Keratinocyte (primary cell): ENCODE results near the gene SIAE. TPM values are rescaled to one million over a fixed set of nuclear protein-coding genes. Genes with fewer than 3 reads are reported as not detected.

Experiments used
- DNase-seq: peaks from one replicate; pipeline ENCODE4 v3.0.0-alpha.2; 2011; ENCODE audit warnings: low read depth, missing footprints, low spot score
- FAIRE-seq: peaks from 2 replicates; lab custom pipeline; 2011; peaks lifted over from hg19 to GRCh38; lab: Jason Lieb, UNC
- H2AFZ ChIP-seq: 2 replicates; pipeline ENCODE4 v1.6.0; 2012; ENCODE audit warnings: low read length, control low read depth, inconsistent platforms; ENCODE audit not compliant: control insufficient read depth
- H3K27ac ChIP-seq: 2 replicates; pipeline ENCODE4 v1.5.1; 2011; ENCODE audit warnings: low read length; ENCODE audit not compliant: control insufficient read depth, insufficient read depth
- H3K27me3 ChIP-seq: 3 replicates; pipeline ENCODE4 v1.6.0; 2011; ENCODE audit warnings: low read length; ENCODE audit not compliant: control insufficient read depth, insufficient read depth; ENCODE audit errors: extremely low read depth
- H3K36me3 ChIP-seq, 2 experiments: 2 replicates in 1 of 2; 3 replicates in 1 of 2; pipeline ENCODE4 v1.5.1; 2011; ENCODE audit warnings: low read length in 2 of 2, mild to moderate bottlenecking in 1 of 2; ENCODE audit not compliant: control insufficient read depth in 2 of 2, insufficient read depth in 2 of 2; ENCODE audit errors: extremely low read depth in 1 of 2
- H3K4me1 ChIP-seq: 3 replicates; pipeline ENCODE4 v1.5.1; 2011; ENCODE audit warnings: low read length; ENCODE audit not compliant: control insufficient read depth, insufficient read depth; ENCODE audit errors: extremely low read depth
- H3K4me2 ChIP-seq: 3 replicates; pipeline ENCODE4 v1.6.0; 2011; ENCODE audit warnings: low read depth, low read length; ENCODE audit not compliant: control insufficient read depth, insufficient read depth; ENCODE audit errors: extremely low read depth
- H3K4me3 ChIP-seq, 3 experiments: fragments of 200-600 bp in 1 of 3; sonication (generic) in 1 of 3; 2 replicates in 2 of 3; 3 replicates in 1 of 3; pipeline ENCODE4 v1.5.1; 2011 to 2016; ENCODE audit warnings: low read length in 3 of 3, mild to moderate bottlenecking in 3 of 3, control low read depth in 2 of 3, inconsistent platforms in 1 of 3, low read depth in 1 of 3, mixed read lengths in 1 of 3, mixed run types in 1 of 3, moderate library complexity in 1 of 3; ENCODE audit not compliant: control insufficient read depth in 2 of 3, insufficient read depth in 2 of 3; ENCODE audit errors: extremely low read depth in 1 of 3
- H3K79me2 ChIP-seq: 2 replicates; pipeline ENCODE4 v1.6.0; 2012; ENCODE audit warnings: low read length; ENCODE audit not compliant: control insufficient read depth, insufficient read depth
- H3K9ac ChIP-seq: 3 replicates; pipeline ENCODE4 v1.6.0; 2011; ENCODE audit warnings: low read length; ENCODE audit not compliant: control insufficient read depth, insufficient read depth; ENCODE audit errors: extremely low read depth
- H3K9me1 ChIP-seq: 3 replicates; pipeline ENCODE4 v1.6.0; 2011; ENCODE audit warnings: low read length; ENCODE audit not compliant: control insufficient read depth, insufficient read depth; ENCODE audit errors: extremely low read depth
- H3K9me3 ChIP-seq: 2 replicates; pipeline ENCODE4 v1.5.1; 2012; ENCODE audit warnings: low read depth, low read length; ENCODE audit not compliant: control insufficient read depth
- H4K20me1 ChIP-seq: 3 replicates; pipeline ENCODE4 v1.6.0; 2011; ENCODE audit warnings: low read length; ENCODE audit not compliant: control insufficient read depth, insufficient read depth; ENCODE audit errors: extremely low read depth
- EZH2 ChIP-seq: IDR thresholded peaks from one replicate; pipeline ENCODE4 v1.6.1; 2012; ENCODE audit warnings: inconsistent platforms, mild to moderate bottlenecking, low read length, moderate library complexity
- dilution Hi-C: fragments of 300-500 bp; cut with MboI; formaldehyde crosslinking; loops from one replicate; pipeline ENCODE4 v1.7.0; 2020; ENCODE audit warnings: low sequenced_read_pairs; ENCODE audit not compliant: extremely low pct_ligation_motif_present
- polyA plus RNA-seq, 5 experiments: library from polyadenylated mRNA; depleted of rRNA in 3 of 5; stranded (reverse) in 3 of 5; stranded (forward) in 1 of 5; unstranded in 1 of 5; fragments of >200 nt; gene quantifications; 1 replicate in 1 of 5; 2 replicates in 3 of 5; 3 replicates in 1 of 5; pipeline versions ENCODE4 v1.2.1 to v1.2.3, GENCODE V29; 2011 to 2012; ENCODE audit warnings: missing spikeins in 2 of 5, low read depth in 1 of 5, low replicate concordance in 1 of 5
- TF ChIP-seq, protein P1 (sequence below), 3 experiments: IDR thresholded peaks in 1 of 3; conservative IDR thresholded peaks in 1 of 3; optimal IDR thresholded peaks in 1 of 3; 2 replicates in 2 of 3; 3 replicates in 1 of 3; pipeline versions ENCODE3 to v1.5.1; 2011; ENCODE audit warnings: low read length in 3 of 3, mild to moderate bottlenecking in 3 of 3, moderate library complexity in 2 of 3, control low read depth in 1 of 3, inconsistent platforms in 1 of 3; ENCODE audit not compliant: insufficient read depth in 2 of 3; ENCODE audit errors: extremely low read depth in 1 of 3

Gene SIAE
- polyA plus RNA-seq, 1 donor (not counting 4 experiments of a cell fraction or from before 2014, with no cell fraction given), result 26.6 TPM

DNA sequence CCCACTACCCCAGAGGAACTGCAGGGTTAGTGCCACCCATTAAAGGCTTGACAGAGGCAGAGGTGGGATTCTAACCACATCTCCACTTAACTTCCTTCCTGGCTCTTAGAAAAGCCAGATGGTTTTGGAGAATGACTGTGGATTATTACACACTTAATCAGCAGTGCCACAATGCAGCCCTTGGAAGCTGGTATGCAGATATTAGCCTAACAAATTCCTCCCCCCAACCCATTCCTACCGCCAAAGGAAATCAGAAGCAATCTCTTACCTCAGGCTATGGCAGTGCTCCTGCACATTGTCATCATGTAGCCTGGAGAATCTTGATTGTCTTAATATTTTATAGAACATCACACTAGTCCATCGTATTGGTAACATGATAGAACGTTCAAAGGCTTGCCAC, 43.1 kb upstream of the SIAE start:
- no peaks in the 10 kb centered on the region for H3K36me3 ChIP-seq
- H3K4me1 ChIP-seq, result peaks cover 32% of the 10 kb centered on the region
- FAIRE-seq, result peak; percentile 96
- peaks cover 26% of the 10 kb centered on the region for H3K27me3 ChIP-seq
- peak overlapping the region; percentile 20 for H3K27ac ChIP-seq
- dilution Hi-C loops, result no loop called here
- H4K20me1 ChIP-seq, result no peaks in the 10 kb centered on the region
- H2AFZ ChIP-seq, result peak overlapping the region; percentile 4
- H3K4me3 ChIP-seq, result peak overlapping the region in 1 of 3 experiments; percentile 38
- H3K9me1 ChIP-seq, result no peaks in the 10 kb centered on the region
- H3K9me3 ChIP-seq, result no peaks in the 10 kb centered on the region
- no peak for TF ChIP-seq EZH2
- TF ChIP-seq, protein P1, sequence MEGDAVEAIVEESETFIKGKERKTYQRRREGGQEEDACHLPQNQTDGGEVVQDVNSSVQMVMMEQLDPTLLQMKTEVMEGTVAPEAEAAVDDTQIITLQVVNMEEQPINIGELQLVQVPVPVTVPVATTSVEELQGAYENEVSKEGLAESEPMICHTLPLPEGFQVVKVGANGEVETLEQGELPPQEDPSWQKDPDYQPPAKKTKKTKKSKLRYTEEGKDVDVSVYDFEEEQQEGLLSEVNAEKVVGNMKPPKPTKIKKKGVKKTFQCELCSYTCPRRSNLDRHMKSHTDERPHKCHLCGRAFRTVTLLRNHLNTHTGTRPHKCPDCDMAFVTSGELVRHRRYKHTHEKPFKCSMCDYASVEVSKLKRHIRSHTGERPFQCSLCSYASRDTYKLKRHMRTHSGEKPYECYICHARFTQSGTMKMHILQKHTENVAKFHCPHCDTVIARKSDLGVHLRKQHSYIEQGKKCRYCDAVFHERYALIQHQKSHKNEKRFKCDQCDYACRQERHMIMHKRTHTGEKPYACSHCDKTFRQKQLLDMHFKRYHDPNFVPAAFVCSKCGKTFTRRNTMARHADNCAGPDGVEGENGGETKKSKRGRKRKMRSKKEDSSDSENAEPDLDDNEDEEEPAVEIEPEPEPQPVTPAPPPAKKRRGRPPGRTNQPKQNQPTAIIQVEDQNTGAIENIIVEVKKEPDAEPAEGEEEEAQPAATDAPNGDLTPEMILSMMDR (optimal IDR thresholded peaks at IDR 0.05 in 1 of 3, IDR thresholded peaks at IDR 0.05 in 1 of 3, conservative IDR thresholded peaks at IDR 0.05 in 1 of 3; ENCODE audit: extremely low read depth in 1 of 3, insufficient read depth in 2 of 3, low read length in 3 of 3), result no peak
- H3K9ac ChIP-seq, result no peak overlapping the region
- no peaks in the 10 kb centered on the region for H3K79me2 ChIP-seq
- DNase-seq, result peak; percentile 45
- peak overlapping the region; percentile 97 for H3K4me2 ChIP-seq

DNA sequence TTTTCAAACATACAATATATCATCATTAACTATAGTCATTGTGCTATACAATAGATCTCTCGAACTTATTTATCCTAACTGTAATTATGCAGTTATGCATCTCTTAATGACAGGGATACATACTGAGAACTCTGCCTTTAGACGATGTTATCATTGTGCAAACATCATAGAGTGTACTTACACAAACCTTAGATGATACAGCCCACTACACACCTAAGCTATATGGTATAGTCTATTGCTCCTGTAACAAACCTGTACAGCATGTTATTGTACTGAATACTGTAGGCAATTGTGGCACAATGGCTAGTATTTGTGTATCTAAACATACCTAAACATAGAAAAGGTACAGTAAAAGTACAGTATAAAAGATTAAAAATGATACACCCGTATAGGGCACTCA, 38.9 kb upstream of the SIAE start:
- Histone ChIP-seq H4K20me1 (no peaks in the 10 kb centered on the region), H3K27me3 (no peaks in the 10 kb centered on the region), H2AFZ (no peak overlapping the region), H3K4me3 (no peak overlapping the region), H3K9me3 (no peaks in the 10 kb centered on the region), H3K36me3 (no peaks in the 10 kb centered on the region), H3K9ac (no peak overlapping the region), H3K4me1 (peaks cover 16% of the 10 kb centered on the region), H3K79me2 (no peaks in the 10 kb centered on the region), H3K9me1 (no peaks in the 10 kb centered on the region), H3K27ac (no peak overlapping the region), H3K4me2 (no peak overlapping the region)
- dilution Hi-C loops, result no loop called here
- FAIRE-seq, result no peak
- no peak for DNase-seq
- TF ChIP-seq, protein P1 (optimal IDR thresholded peaks at IDR 0.05 in 1 of 3, IDR thresholded peaks at IDR 0.05 in 1 of 3, conservative IDR thresholded peaks at IDR 0.05 in 1 of 3; ENCODE audit: extremely low read depth in 1 of 3, insufficient read depth in 2 of 3, low read length in 3 of 3), result no peak
- no peak for TF ChIP-seq EZH2
